Daoy (cell line): Measurements from ENCODE around the gene GRB10. TPM values are rescaled to one million over a fixed set of nuclear protein-coding genes. Genes with fewer than 3 reads are reported as not detected.
"Not testable (repeated sequence)": the region's sequence is repeated elsewhere in the genome, so short reads cannot be mapped to it uniquely, and the experiment has no call there.

Experiments used
- DNase-seq: peaks from one replicate; pipeline ENCODE4 v3.0.0-alpha.2; 2015; ENCODE audit warnings: low read depth
- total RNA-seq: library from RNA; depleted of rRNA; stranded (reverse); fragments of >200 nt; shearing (Covaris generic); gene quantifications from 2 replicates; pipeline ENCODE4 v1.2.3, GENCODE V29; 2014; rRNA removed

Gene GRB10
- total RNA-seq, 1 experiment from 2014 or later = 66.3 TPM

DNA sequence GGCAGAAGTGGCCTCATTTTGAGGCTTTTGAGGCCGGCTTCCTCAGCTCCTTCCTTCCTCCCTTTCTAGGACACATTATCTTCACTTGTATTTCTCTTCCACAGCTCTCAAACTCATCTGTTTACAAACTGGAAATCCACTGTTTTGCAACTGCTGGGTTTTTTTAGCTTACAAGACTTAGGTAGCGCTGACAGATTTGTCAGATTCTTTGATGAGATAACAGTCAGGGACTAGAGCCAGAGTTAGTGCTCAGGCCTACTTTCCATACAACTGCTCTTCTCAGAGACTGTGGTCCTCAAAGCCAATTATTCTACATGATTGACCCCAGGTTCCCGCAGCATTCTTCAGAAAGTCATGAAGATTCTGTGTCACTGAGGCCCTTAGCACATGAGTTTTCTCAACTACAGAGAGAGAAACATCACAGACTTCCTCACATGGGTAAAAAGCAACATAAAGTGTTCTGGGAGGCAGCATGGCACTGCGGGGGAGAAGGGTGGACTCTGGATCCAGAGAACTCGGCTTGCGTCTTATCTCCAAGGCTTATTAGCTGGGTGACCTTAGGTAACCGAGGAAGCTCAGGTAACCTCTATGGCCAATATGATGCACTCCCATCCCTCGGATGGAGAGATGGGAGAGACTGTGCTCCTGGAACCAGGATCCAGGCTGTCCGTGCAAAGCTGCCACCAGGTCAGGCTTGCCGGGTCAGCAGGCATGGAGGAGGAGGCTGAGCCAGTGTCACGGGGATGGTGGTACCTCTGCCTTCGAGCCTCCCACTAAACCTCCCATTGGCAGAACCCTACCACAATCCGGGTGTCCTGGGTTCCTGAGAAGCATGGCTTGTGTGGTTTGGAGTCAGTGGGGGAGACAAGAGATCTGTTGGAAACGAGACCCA lies 228.0 kb downstream of the GRB10 start:
- no peak for DNase-seq

DNA sequence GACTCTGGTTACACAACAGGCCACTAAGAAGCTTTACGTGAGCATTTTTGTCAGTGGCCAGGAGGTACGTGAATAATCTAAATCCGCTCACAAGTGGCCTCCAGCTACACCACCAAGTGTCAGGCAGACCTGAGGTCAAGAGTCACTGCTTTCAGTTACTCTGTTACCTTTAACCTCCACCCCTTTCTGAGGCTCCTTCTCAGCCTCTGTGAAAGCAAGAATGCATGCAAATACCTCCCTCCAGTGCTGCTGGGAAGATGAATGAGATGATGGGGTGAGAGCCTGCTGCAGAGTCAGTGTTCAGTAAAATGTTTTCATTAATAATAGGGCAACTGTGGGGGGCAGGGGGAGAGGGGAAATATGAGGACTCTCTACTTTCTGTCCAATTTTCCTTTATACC lies 228.7 kb downstream of the GRB10 start:
- no peak for DNase-seq

DNA sequence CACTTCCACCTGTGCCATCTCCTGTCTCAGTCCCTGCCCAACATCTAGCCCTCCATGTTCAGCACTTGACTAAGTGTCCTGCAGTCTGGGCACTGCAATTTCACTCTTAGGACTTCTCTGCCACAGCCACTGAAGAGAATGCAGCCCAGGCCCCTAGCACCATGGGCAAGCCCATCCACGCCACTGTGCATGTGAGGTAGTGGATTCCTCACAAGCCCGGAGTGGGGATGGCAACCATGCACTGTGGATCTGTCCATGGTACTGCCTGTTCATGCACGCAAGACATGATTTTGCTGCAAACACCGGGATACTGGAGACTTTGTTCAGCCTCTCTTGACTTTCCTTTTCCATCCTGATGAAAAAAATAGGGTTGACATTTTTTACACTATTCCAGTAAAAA lies 229.8 kb downstream of the GRB10 start:
- peak; percentile 44 for DNase-seq

DNA sequence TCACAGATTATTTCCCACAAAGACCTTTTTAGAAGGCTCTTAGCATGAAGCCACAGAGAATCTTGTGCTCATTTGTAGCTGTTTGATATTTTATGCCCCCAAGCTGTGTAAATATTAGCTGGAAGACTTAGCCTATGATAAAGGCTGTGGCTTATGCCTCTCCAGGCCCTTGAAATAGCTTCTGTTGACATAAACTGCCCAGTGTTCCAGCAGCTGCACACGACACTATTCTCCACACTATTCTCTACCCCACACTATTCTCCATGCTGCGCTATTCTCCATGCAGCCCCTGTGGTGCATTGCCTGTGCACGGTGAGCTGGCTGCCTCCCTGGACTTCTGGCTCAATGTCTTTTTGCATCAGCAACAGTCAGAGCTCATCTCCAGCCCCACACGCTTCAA lies 230.6 kb downstream of the GRB10 start:
- no peak for DNase-seq

DNA sequence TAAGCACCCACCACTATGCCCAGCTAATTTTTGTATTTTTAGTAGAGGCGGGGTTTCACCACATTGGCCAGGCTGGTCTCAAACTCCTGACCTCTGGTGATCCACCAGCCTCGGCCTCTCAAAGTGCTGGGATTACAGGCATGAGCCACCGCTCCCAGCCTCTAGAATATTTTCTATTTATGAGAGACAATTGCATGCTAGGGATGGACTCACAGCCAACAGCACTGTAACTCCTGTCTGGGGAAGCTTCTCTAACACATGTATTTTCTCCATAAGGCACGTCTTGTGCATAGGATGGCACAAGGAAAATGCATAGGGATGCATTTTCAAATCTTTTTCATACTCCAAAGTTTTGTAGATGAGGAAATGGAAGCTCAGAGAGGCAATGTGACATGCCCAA lies 237.1 kb downstream of the GRB10 start:
- DNase-seq = not testable (repeated sequence)

DNA sequence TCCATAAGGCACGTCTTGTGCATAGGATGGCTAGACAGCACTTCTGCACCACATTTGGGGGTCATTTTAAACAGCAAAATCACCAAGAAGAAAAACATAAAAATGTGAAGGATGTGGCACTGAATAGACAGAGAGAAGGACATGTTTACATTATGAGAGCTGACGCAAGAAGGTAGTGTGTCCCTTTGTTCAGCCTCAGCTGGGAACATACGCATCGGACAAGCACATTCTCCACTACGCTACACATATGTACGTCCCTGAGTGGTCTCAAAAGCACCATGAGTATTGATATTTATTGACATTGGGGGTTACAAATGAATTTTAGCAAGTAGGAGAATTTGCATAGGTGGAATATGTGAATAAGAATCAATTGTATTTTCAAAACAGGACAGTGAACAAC lies 237.7 kb downstream of the GRB10 start:
- no peak for DNase-seq

DNA sequence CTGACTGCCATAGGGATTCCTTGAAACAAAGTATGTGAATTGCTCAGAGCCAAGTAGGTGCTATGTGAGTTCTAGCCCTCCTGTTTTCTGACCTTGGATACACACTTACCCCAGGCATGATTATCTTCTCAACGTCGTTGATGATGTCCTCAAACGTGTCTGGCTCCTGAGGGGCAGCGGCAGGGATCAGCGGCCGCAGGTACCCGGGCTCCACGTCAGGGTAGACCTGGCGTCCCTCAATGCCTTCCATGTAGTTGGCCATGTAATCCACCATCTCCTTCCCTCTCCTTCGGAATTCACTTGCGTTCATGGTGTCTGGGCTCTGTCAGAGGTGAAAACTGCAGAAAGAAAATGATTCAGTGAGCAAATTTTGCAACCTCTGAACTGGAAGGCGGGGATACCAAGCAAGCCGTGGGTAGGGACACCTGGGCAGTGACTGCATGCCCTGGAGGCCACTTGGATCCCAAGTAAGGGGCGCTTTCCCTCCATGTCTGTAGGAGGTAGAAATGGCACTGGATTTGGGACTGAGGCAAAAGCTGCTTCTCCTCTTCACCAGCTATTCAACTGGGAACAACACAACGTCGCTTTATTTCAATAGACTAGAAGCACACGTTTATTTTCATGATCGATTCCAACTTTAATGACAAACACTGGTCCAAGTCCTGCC lies 238.8 kb downstream of the GRB10 start:
- no peak for DNase-seq

DNA sequence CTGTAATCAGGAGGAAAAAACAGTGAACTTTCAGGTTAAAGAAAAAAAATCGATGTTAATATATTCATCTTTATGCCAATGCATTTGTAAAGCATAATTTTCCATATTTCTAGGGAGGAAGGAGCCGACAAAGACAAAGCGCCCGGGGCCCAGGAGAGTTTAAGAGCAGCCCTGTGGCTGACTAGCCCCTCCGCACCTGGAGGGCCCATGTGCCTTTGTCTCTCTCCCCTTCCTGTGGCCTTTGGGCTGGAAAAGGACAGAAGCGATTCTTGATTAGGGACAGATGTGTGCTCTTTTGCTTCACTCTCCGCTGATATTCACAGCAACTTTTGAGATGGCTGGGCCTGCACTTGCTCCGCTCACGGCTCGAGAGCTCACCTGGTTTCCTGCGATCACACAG lies 240.6 kb downstream of the GRB10 start:
- no peak for DNase-seq

DNA sequence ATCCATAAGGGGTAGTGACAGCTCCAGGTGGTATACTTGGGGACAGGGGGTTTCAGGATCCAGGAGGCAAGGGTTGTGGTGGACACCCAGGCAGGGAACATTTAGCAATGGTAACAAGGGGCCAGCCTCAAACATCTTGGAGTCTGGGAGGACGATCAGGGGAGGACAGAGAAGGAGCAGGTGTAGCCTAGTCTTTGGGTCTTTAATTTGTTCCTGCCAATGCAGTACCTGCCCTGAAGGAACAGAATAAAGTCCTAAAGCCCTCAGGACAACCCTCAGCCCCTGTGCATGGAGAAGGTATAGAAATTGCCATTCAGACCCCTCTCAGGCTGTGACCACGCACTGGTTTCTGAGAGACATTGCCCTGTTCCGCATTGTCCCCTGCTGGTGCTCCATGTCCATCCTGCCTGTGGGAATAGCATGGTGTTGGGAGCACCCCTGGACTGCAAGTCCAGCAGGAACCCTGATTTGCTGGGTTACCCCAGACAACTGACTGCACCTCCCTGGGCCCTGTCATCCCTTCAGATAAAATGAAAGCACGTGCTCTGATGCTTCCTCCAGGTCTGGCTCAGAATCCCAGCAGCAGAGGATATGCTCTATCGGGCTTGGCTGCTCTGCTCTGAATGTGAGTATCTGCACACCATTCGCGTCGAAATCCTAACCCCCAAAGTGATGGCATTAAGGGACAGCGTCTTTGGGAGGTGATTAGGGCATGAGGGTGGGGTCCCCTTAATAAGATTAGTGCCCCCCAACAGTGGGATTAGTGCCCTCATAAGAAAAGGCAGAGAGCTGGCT lies 241.7 kb downstream of the GRB10 start:
- no peak for DNase-seq

Other genes starting within 250 kb of the GRB10 start
- gene DDC, start 217.5 kb downstream of the GRB10 start, total RNA-seq = not detected in 2 replicates